Uterus (tissue), 2 donors: Measurements from ENCODE around the gene TRIM66.

ENCODE experiments used
- POLR2A ChIP-seq, 2 donors: fragments of 450-650 bp; IDR thresholded peaks; one replicate each; pipeline ENCODE4 v1.6.1; 2016; ENCODE audit warnings: antibody characterized with exemption in 2 of 2, mild to moderate bottlenecking in 1 of 2, moderate library complexity in 1 of 2
- TF ChIP-seq, protein P1 (sequence below), 4 experiments: fragments of 200-600 bp in 2 of 4; fragments of 450-650 bp in 2 of 4; sonication (generic) in 2 of 4; IDR thresholded peaks; one replicate each; pipeline ENCODE4 v1.5.1; 2016 to 2019; ENCODE audit warnings: antibody characterized with exemption in 4 of 4, mild to moderate bottlenecking in 2 of 4, moderate library complexity in 1 of 4

DNA sequence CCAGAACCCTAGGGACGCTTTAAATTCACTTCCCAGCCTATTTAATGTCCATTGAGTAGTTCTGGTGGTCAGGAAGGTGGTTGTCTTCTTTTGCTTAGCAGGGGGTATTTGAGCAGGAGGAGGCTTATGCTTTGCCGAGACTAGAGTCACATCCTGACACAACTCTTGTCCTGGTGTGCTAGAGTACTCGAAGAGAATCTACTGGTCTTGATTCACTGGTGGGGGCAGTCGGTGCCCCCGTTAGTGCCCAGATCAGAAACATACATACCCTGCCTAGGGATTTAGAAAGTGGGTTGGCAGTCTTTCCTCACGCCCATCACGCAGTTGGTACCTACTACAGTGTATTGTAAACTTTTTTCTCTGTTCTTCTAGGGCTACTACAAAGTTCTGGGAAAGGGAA, 2.8 kb upstream of the TRIM66 start:
- TF ChIP-seq POLR2A (IDR thresholded peaks at IDR 0.05), result no peak
- TF ChIP-seq, protein P1, sequence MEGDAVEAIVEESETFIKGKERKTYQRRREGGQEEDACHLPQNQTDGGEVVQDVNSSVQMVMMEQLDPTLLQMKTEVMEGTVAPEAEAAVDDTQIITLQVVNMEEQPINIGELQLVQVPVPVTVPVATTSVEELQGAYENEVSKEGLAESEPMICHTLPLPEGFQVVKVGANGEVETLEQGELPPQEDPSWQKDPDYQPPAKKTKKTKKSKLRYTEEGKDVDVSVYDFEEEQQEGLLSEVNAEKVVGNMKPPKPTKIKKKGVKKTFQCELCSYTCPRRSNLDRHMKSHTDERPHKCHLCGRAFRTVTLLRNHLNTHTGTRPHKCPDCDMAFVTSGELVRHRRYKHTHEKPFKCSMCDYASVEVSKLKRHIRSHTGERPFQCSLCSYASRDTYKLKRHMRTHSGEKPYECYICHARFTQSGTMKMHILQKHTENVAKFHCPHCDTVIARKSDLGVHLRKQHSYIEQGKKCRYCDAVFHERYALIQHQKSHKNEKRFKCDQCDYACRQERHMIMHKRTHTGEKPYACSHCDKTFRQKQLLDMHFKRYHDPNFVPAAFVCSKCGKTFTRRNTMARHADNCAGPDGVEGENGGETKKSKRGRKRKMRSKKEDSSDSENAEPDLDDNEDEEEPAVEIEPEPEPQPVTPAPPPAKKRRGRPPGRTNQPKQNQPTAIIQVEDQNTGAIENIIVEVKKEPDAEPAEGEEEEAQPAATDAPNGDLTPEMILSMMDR (IDR thresholded peaks at IDR 0.05), result no peak
